SK-N-SH treated with all-trans-retinoic acid at 6 μM for 48 hours (cell line): Measurements from ENCODE around the gene MERTK.
A peak's percentile ranks its signal among the peaks of the same experiment; 100 is the strongest.

ENCODE experiments used
- ATAC-seq: fragments of 200-7000 bp; cut with Tn5 transposase; 3 replicates; pipeline ENCODE4 v1.9.1; 2020; ENCODE audit warnings: mild to moderate bottlenecking, moderate library complexity
- ARNTL ChIP-seq: fragments of 450-650 bp; formaldehyde crosslinking; IDR thresholded peaks from 2 replicates; pipeline ENCODE4 v1.5.0; 2020; ENCODE audit warnings: low read depth, mild to moderate bottlenecking, moderate library complexity, borderline replicate concordance
- CSDC2 ChIP-seq: fragments of 250-450 bp; sonication (Bioruptor Pico); IDR thresholded peaks from 2 replicates; pipeline ENCODE4 v1.5.0; 2020; ENCODE audit warnings: mild to moderate bottlenecking, moderate library complexity
- CSRNP3 ChIP-seq: fragments of 250-450 bp; sonication (Bioruptor Pico); IDR thresholded peaks from 2 replicates; pipeline ENCODE4 v1.5.1; 2021; ENCODE audit warnings: mild to moderate bottlenecking, moderate library complexity
- ESRRG ChIP-seq: fragments of 250-450 bp; sonication (Bioruptor Pico); IDR thresholded peaks from 2 replicates; pipeline ENCODE4 v1.6.1; 2021; ENCODE audit warnings: mild to moderate bottlenecking
- GLIS3 ChIP-seq: fragments of 250-450 bp; sonication (Bioruptor Pico); IDR thresholded peaks from 2 replicates; pipeline ENCODE4 v1.5.0; 2020; ENCODE audit warnings: mild to moderate bottlenecking, moderate library complexity
- ISL1 ChIP-seq: fragments of 250-450 bp; sonication (Bioruptor Pico); IDR thresholded peaks from 2 replicates; pipeline ENCODE4 v2.1.2; 2022; ENCODE audit warnings: mild to moderate bottlenecking, moderate library complexity
- PATZ1 ChIP-seq: fragments of 250-450 bp; sonication (Bioruptor Pico); IDR thresholded peaks from 2 replicates; pipeline ENCODE4 v1.8.0; 2020; ENCODE audit warnings: mild to moderate bottlenecking, moderate library complexity, borderline replicate concordance
- PPARA ChIP-seq: fragments of 250-450 bp; sonication (Bioruptor Pico); IDR thresholded peaks from 2 replicates; pipeline ENCODE4 v1.5.0; 2020; ENCODE audit warnings: mild to moderate bottlenecking, borderline replicate concordance
- RARB ChIP-seq: fragments of 250-450 bp; sonication (Bioruptor Pico); IDR thresholded peaks from 2 replicates; pipeline ENCODE4 v1.8.0; 2021; ENCODE audit warnings: mild to moderate bottlenecking, moderate library complexity
- SNAI2 ChIP-seq: fragments of 250-450 bp; sonication (Bioruptor Pico); IDR thresholded peaks from 2 replicates; pipeline ENCODE4 v1.5.0; 2020; ENCODE audit warnings: mild to moderate bottlenecking, moderate library complexity
- TCF4 ChIP-seq: fragments of 250-450 bp; sonication (Bioruptor Pico); IDR thresholded peaks from 2 replicates; pipeline ENCODE4 v1.8.0; 2021; ENCODE audit warnings: mild to moderate bottlenecking, moderate library complexity, borderline replicate concordance
- TOX ChIP-seq: fragments of 250-450 bp; sonication (Bioruptor Pico); IDR thresholded peaks from 2 replicates; pipeline ENCODE4 v1.8.0; 2021; ENCODE audit warnings: mild to moderate bottlenecking, moderate library complexity, borderline replicate concordance
- TSHZ2 ChIP-seq: fragments of 250-450 bp; sonication (Bioruptor Pico); IDR thresholded peaks from 2 replicates; pipeline ENCODE4 v1.5.0; 2020; ENCODE audit warnings: mild to moderate bottlenecking, moderate library complexity
- ZC3H10 ChIP-seq: fragments of 250-450 bp; sonication (Bioruptor Pico); IDR thresholded peaks from 2 replicates; pipeline ENCODE4 v1.5.1; 2021; ENCODE audit warnings: mild to moderate bottlenecking, moderate library complexity
- ZFP3 ChIP-seq: fragments of 250-450 bp; sonication (Bioruptor Pico); IDR thresholded peaks from 2 replicates; pipeline ENCODE4 v1.5.0; 2020; ENCODE audit warnings: mild to moderate bottlenecking, moderate library complexity
- ZFP30 ChIP-seq: fragments of 450-650 bp; formaldehyde crosslinking; IDR thresholded peaks from 2 replicates; pipeline ENCODE4 v1.5.0; 2022; ENCODE audit warnings: mild to moderate bottlenecking, moderate library complexity
- ZNF565 ChIP-seq: fragments of 450-650 bp; formaldehyde crosslinking; conservative IDR thresholded peaks from 2 replicates; pipeline ENCODE4 v1.5.0; 2020; ENCODE audit warnings: low read depth, mild to moderate bottlenecking, moderate library complexity
- ZNF70 ChIP-seq: fragments of 450-650 bp; formaldehyde crosslinking; IDR thresholded peaks from 2 replicates; pipeline ENCODE4 v1.5.0; 2020; ENCODE audit warnings: mild to moderate bottlenecking, moderate library complexity
- ZNF8 ChIP-seq: fragments of 450-650 bp; formaldehyde crosslinking; IDR thresholded peaks from 2 replicates; pipeline ENCODE4 v1.5.0; 2020; ENCODE audit warnings: mild to moderate bottlenecking, moderate library complexity
- TF ChIP-seq, protein P1 (sequence below): fragments of 250-450 bp; sonication (Bioruptor Pico); IDR thresholded peaks from 2 replicates; pipeline ENCODE4 v1.5.1; 2020; ENCODE audit warnings: low read depth, mild to moderate bottlenecking, moderate library complexity

The MERTK gene

DNA sequence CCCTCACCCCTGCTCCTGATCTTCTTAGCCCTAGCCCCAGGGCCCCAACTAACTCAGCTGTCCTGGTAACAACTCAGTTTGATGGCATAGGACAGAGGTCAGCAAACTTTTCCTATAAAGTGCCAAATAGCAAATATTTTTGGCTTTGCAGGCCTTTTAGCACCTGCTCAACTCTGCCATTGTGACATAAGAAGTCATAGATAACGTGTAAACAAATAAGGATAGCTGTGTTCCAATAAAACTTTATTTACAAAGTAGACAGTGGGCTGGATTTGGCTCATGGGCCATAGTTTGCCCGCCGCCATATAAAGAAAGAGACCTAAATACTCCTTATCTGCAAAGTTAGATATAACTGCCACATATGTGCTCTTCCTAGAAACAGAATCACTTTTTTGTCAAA, 129.4 kb downstream of the MERTK start:
- no peak for ATAC-seq

DNA sequence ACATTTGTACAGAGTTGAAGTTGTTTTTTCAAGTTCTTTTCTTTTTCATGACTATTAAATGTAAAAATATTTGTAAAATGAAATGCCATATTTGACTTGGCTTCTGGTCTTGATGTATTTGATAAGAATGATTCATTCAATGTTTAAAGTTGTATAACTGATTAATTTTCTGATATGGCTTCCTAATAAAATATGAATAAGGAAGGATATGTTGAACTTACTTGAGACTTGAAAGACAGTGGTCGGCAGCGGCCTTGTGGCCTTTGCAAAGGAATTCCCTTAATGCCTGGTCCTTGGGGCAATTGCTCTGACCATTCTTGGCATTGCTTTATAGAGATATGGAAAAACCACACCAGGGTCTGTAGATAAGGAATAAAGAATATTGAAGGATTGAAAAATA, 130.8 kb downstream of the MERTK start:
- no peak for ATAC-seq
- no peak for TF ChIP-seq RARB (CRISPR knock-in tag)
- TF ChIP-seq CSDC2 (CRISPR knock-in tag): no peak
- no peak for TF ChIP-seq ESRRG (CRISPR knock-in tag)
- no peak for TF ChIP-seq TOX (CRISPR knock-in tag)
- no peak for TF ChIP-seq ARNTL
- no peak for TF ChIP-seq ZC3H10 (CRISPR knock-in tag)
- peak; percentile 71 for TF ChIP-seq ISL1
- no peak for TF ChIP-seq ZNF70 (CRISPR knock-in tag)

More for the DNA sequence above, 129.4 kb downstream of the MERTK start:
- TF ChIP-seq PPARA (CRISPR knock-in tag) (no peak), ARNTL (no peak), ZNF8 (CRISPR knock-in tag) (no peak), GLIS3 (no peak), ZC3H10 (CRISPR knock-in tag) (no peak), ESRRG (CRISPR knock-in tag) (no peak), ISL1 (no peak), SNAI2 (no peak)
- TF ChIP-seq, protein P1, sequence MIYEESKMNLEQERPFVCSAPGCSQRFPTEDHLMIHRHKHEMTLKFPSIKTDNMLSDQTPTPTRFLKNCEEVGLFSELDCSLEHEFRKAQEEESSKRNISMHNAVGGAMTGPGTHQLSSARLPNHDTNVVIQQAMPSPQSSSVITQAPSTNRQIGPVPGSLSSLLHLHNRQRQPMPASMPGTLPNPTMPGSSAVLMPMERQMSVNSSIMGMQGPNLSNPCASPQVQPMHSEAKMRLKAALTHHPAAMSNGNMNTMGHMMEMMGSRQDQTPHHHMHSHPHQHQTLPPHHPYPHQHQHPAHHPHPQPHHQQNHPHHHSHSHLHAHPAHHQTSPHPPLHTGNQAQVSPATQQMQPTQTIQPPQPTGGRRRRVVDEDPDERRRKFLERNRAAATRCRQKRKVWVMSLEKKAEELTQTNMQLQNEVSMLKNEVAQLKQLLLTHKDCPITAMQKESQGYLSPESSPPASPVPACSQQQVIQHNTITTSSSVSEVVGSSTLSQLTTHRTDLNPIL (CRISPR knock-in tag): no peak

- no peak for ATAC-seq
- TF ChIP-seq ZNF70 (CRISPR knock-in tag): no peak
- TF ChIP-seq ZNF565 (CRISPR knock-in tag): no peak
- TF ChIP-seq PPARA (CRISPR knock-in tag): no peak
- TF ChIP-seq PATZ1 (CRISPR knock-in tag): no peak
- TF ChIP-seq TOX (CRISPR knock-in tag): no peak
- TF ChIP-seq ZFP3 (CRISPR knock-in tag): no peak
- no peak for TF ChIP-seq SNAI2
- no peak for TF ChIP-seq CSDC2 (CRISPR knock-in tag)
- TF ChIP-seq TSHZ2 (CRISPR knock-in tag): no peak
Observed at GRCh38 chr2:112031473-112032223, 133.2 kb downstream of the MERTK start.

DNA sequence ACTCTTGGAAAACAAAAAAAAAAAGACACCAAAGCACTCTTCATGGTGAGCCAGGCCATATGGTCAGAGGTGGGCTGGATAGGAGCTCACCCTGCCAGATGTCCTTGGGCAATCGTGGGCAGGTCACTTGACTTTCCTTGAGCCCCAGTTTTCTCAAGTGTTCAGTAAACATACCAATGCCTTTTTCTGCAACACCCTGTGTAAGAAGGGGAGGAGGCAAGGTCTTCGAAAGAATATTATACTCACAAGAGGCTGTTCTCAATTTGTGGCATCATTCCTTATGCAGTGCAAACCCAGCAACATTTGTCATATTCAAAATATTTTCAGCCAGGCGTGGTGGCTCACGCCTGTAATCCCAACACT, 133.8 kb downstream of the MERTK start:
- ATAC-seq: no peak; the same call in 2 of the 3 replicates
- TF ChIP-seq TCF4: no peak

- peak; percentile 90 for ATAC-seq
- TF ChIP-seq ZFP30 (no peak), ISL1 (no peak), ESRRG (CRISPR knock-in tag) (no peak), TOX (CRISPR knock-in tag) (no peak), CSRNP3 (CRISPR knock-in tag) (no peak), PPARA (CRISPR knock-in tag) (no peak), ZNF70 (CRISPR knock-in tag) (no peak), PATZ1 (CRISPR knock-in tag) (no peak)
- TF ChIP-seq, protein P1 (CRISPR knock-in tag): no peak
Observed at GRCh38 chr2:112032689-112033465, 134.5 kb downstream of the MERTK start.
